H1 (cell line): ENCODE results near the gene MACROD1. TPM values are rescaled to one million over a fixed set of nuclear protein-coding genes. Genes with fewer than 3 reads are reported as not detected.

ENCODE experiments used
- CTCF ChIA-PET: fragments of 300-600 bp; sonication (Branson Sonifier 250); formaldehyde crosslinking; loops from one replicate; lab custom pipeline; 2021; ENCODE audit not compliant: partially characterized antibody; lab: Charles Lee
- POLR2A ChIA-PET: fragments of 300-600 bp; sonication (Branson Sonifier 250); formaldehyde crosslinking; loops from one replicate; lab custom pipeline; 2021; ENCODE audit warnings: inconsistent platforms; ENCODE audit not compliant: partially characterized antibody; lab: Charles Lee
- DNase-seq, 2 experiments: peaks; one replicate each; pipeline versions ENCODE4 v3.0.0 to v3.0.0-alpha.2; 2010 to 2022; ENCODE audit warnings: low spot score in 2 of 2, low read depth in 1 of 2, mixed read lengths in 1 of 2
- FAIRE-seq: peaks from 2 replicates; lab custom pipeline; 2011; peaks lifted over from hg19 to GRCh38; lab: Jason Lieb, UNC
- H2AFZ ChIP-seq: 2 replicates; pipeline ENCODE4 v1.8.1; 2012; ENCODE audit warnings: low read length, inconsistent platforms
- H2AK5ac ChIP-seq: 2 replicates; pipeline ENCODE4 v1.6.1; 2013; ENCODE audit warnings: low read depth, low read length
- H2BK120ac ChIP-seq: replicated peaks from 2 replicates; pipeline ENCODE3; 2013; ENCODE audit warnings: low read depth, low read length, inconsistent platforms
- H2BK12ac ChIP-seq: 2 replicates; pipeline ENCODE4 v1.6.1; 2013; ENCODE audit warnings: low read depth, low read length
- H2BK15ac ChIP-seq: 2 replicates; pipeline ENCODE4 v1.6.1; 2013; ENCODE audit warnings: low read length
- H2BK20ac ChIP-seq: 2 replicates; pipeline ENCODE4 v1.6.1; 2013; ENCODE audit warnings: low read length
- H2BK5ac ChIP-seq: 2 replicates; pipeline ENCODE4 v1.6.1; 2013; ENCODE audit warnings: low read depth, low read length
- H3K14ac ChIP-seq: 2 replicates; pipeline ENCODE4 v1.6.1; 2013; ENCODE audit warnings: inconsistent platforms; ENCODE audit not compliant: insufficient read length
- H3K18ac ChIP-seq: 2 replicates; pipeline ENCODE4 v1.6.1; 2013; ENCODE audit warnings: low read length; ENCODE audit errors: extremely low read depth
- H3K23ac ChIP-seq: 2 replicates; pipeline ENCODE4 v1.6.1; 2013; ENCODE audit warnings: inconsistent platforms; ENCODE audit not compliant: insufficient read length
- H3K23me2 ChIP-seq: 2 replicates; pipeline ENCODE4 v1.6.1; 2013; ENCODE audit warnings: low read depth, low read length
- H3K27ac ChIP-seq: 2 replicates; pipeline ENCODE4 v1.6.1; 2011; ENCODE audit warnings: low read depth, low read length, inconsistent platforms
- H3K27me3 ChIP-seq, 4 experiments: replicated peaks in 1 of 4; 1 replicate in 1 of 4; 2 replicates in 3 of 4; pipeline versions ENCODE4 v1.6.1 to v1.8.1; 2011 to 2013; ENCODE audit warnings: low read length in 3 of 4, mild to moderate bottlenecking in 3 of 4, inconsistent platforms in 2 of 4, mixed read lengths in 2 of 4, moderate library complexity in 1 of 4; ENCODE audit not compliant: control insufficient read depth in 3 of 4, insufficient read depth in 3 of 4; ENCODE audit errors: extremely low read depth in 1 of 4
- H3K36me3 ChIP-seq, 4 experiments: 2 replicates each; pipeline versions ENCODE4 v1.6.1 to v1.8.1; 2011 to 2013; ENCODE audit warnings: mild to moderate bottlenecking in 4 of 4, low read length in 3 of 4, moderate library complexity in 2 of 4, control low read depth in 1 of 4, inconsistent platforms in 1 of 4; ENCODE audit not compliant: insufficient read depth in 4 of 4, control insufficient read depth in 2 of 4
- H3K4ac ChIP-seq: replicated peaks from 2 replicates; pipeline ENCODE3; 2013; ENCODE audit warnings: low read length, low read depth, mixed read lengths, inconsistent platforms; ENCODE audit not compliant: insufficient read length
- H3K4me1 ChIP-seq, 4 experiments: replicated peaks in 1 of 4; 1 replicate in 1 of 4; 2 replicates in 3 of 4; pipeline versions ENCODE4 v1.6.1 to v1.8.1; 2011 to 2013; ENCODE audit warnings: low read length in 3 of 4, inconsistent platforms in 2 of 4, mixed read lengths in 1 of 4; ENCODE audit not compliant: insufficient read depth in 4 of 4, control insufficient read depth in 3 of 4
- H3K4me2 ChIP-seq, 2 experiments: 2 replicates each; pipeline versions ENCODE4 v1.6.1 to v1.8.1; 2011 to 2013; ENCODE audit warnings: low read depth in 2 of 2, low read length in 2 of 2, control low read depth in 1 of 2, inconsistent platforms in 1 of 2, mild to moderate bottlenecking in 1 of 2; ENCODE audit not compliant: insufficient read depth in 1 of 2
- H3K4me3 ChIP-seq, 4 experiments: fragments of 200-600, 300-600 bp in 1 of 4; sonication (generic), shearing (Covaris generic), sonication (Bioruptor Twin) in 1 of 4; 2 replicates each; pipeline versions ENCODE4 v1.5.1 to v1.8.1; 2011 to 2016; ENCODE audit warnings: low read length in 4 of 4, low read depth in 3 of 4, control low read depth in 2 of 4, inconsistent platforms in 2 of 4, mild to moderate bottlenecking in 2 of 4, mixed read lengths in 1 of 4, moderate library complexity in 1 of 4; ENCODE audit not compliant: insufficient read depth in 2 of 4; ENCODE audit errors: extremely low read depth in 1 of 4
- H3K56ac ChIP-seq: replicated peaks from 2 replicates; pipeline ENCODE3; 2013; ENCODE audit warnings: low read depth, mild to moderate bottlenecking, mixed read lengths, low read length, inconsistent platforms; ENCODE audit not compliant: insufficient read length
- H3K79me1 ChIP-seq: 2 replicates; pipeline ENCODE4 v1.6.1; 2013; ENCODE audit warnings: low read depth, low read length, control low read depth
- H3K79me2 ChIP-seq, 2 experiments: 2 replicates each; pipeline versions ENCODE4 v1.6.1 to v1.8.1; 2012 to 2013; ENCODE audit warnings: low read length in 2 of 2, mild to moderate bottlenecking in 2 of 2, inconsistent platforms in 1 of 2; ENCODE audit not compliant: insufficient read depth in 2 of 2, control insufficient read depth in 1 of 2
- H3K9ac ChIP-seq, 4 experiments: replicated peaks in 1 of 4; 1 replicate in 1 of 4; 2 replicates in 3 of 4; pipeline versions ENCODE4 v1.6.1 to v1.8.1; 2011 to 2013; ENCODE audit warnings: low read depth in 3 of 4, low read length in 3 of 4, control low read depth in 2 of 4, mild to moderate bottlenecking in 2 of 4, moderate library complexity in 2 of 4, inconsistent platforms in 1 of 4; ENCODE audit errors: extremely low read depth in 1 of 4
- H3K9me3 ChIP-seq, 2 experiments: 2 replicates each; pipeline versions ENCODE4 v1.6.1 to v1.8.1; 2012 to 2013; ENCODE audit warnings: mild to moderate bottlenecking in 2 of 2, moderate library complexity in 2 of 2, control low read depth in 1 of 2, inconsistent platforms in 1 of 2, low read depth in 1 of 2, low read length in 1 of 2, mixed read lengths in 1 of 2; ENCODE audit not compliant: insufficient read depth in 2 of 2
- H4K20me1 ChIP-seq, 2 experiments: replicated peaks in 1 of 2; 2 replicates each; pipeline versions ENCODE3 to v1.8.1; 2011 to 2013; ENCODE audit warnings: inconsistent platforms in 2 of 2, low read length in 2 of 2, mild to moderate bottlenecking in 1 of 2; ENCODE audit not compliant: insufficient read depth in 2 of 2, control insufficient read depth in 1 of 2
- H4K5ac ChIP-seq: 2 replicates; pipeline ENCODE4 v1.6.1; 2013; ENCODE audit warnings: low read length, low read depth, mixed read lengths, inconsistent platforms; ENCODE audit not compliant: insufficient read length
- H4K8ac ChIP-seq: 2 replicates; pipeline ENCODE4 v1.8.0; 2013; ENCODE audit warnings: mild to moderate bottlenecking, moderate library complexity, low read length, inconsistent platforms; ENCODE audit not compliant: insufficient read depth; ENCODE audit errors: extremely low read depth
- H4K91ac ChIP-seq: replicated peaks from 2 replicates; pipeline ENCODE3; 2013; ENCODE audit warnings: low read length, mixed read lengths, inconsistent platforms; ENCODE audit not compliant: insufficient read length
- CBX5 ChIP-seq: fragments of 300-800, 300-1000 bp; sonication (generic); IDR thresholded peaks from 2 replicates; pipeline ENCODE4 v1.7.1; 2016; ENCODE audit warnings: antibody characterized with exemption, low read length, low read depth
- EZH2 ChIP-seq: fragments of 200-600 bp; sonication (generic); IDR thresholded peaks from 2 replicates; pipeline ENCODE4 v1.7.1; 2012; ENCODE audit warnings: low read depth, mild to moderate bottlenecking, moderate library complexity, low read length, inconsistent platforms; ENCODE audit not compliant: severe bottlenecking
- FOSL1 ChIP-seq: IDR thresholded peaks from 2 replicates; pipeline ENCODE4 v1.6.1; 2011; ENCODE audit warnings: mild to moderate bottlenecking, low read depth, low read length, moderate library complexity; ENCODE audit not compliant: insufficient read depth
- HDAC2 ChIP-seq, 2 experiments: fragments of 300-600 bp in 1 of 2; sonication (generic) in 1 of 2; IDR thresholded peaks; 2 replicates each; pipeline ENCODE4 v1.6.1; 2011 to 2012; ENCODE audit warnings: low read depth in 2 of 2, low read length in 2 of 2, mild to moderate bottlenecking in 2 of 2, moderate library complexity in 2 of 2, borderline replicate concordance in 1 of 2, inconsistent platforms in 1 of 2
- MAFK ChIP-seq: IDR thresholded peaks from 2 replicates; pipeline ENCODE4 v1.6.1; 2012; ENCODE audit warnings: low read depth, mild to moderate bottlenecking, improper control_type of control experiment, low read length
- POLR2AphosphoS5 ChIP-seq: IDR thresholded peaks from 2 replicates; pipeline ENCODE4 v1.6.1; 2011; ENCODE audit warnings: low read depth, low read length
- RXRA ChIP-seq: IDR thresholded peaks from 2 replicates; pipeline ENCODE4 v1.6.1; 2011; ENCODE audit warnings: low read depth, mild to moderate bottlenecking, low read length, moderate library complexity; ENCODE audit not compliant: insufficient read depth
- SIRT6 ChIP-seq: IDR thresholded peaks from one replicate; pipeline ENCODE4 v1.7.1; 2012; ENCODE audit warnings: low read length, inconsistent platforms
- TAF7 ChIP-seq: optimal IDR thresholded peaks from 2 replicates; pipeline ENCODE3; 2011; ENCODE audit warnings: low read depth, mild to moderate bottlenecking, inconsistent platforms, low read length, moderate library complexity, borderline replicate concordance
- WGBS, 2 experiments: shearing (Covaris generic) in 1 of 2; methylation state at CpG; one replicate each; pipeline versions ENCODE4 v1.1.6 to v1.1.7; 2013 to 2015; ENCODE audit warnings: low lambda C conversion rate in 2 of 2, mixed read lengths in 2 of 2, inconsistent platforms in 1 of 2, low coverage in 1 of 2, missing lambda C conversion rate in 1 of 2; ENCODE audit not compliant: insufficient replicate concordance in 2 of 2, insufficient coverage in 1 of 2, insufficient read length in 1 of 2; ENCODE audit errors: extremely low coverage in 1 of 2, missing lambda C conversion rate in 1 of 2; 5-methylcytosine and 5-hydroxymethylcytosine counted together
- polyA plus RNA-seq, 7 experiments: library from polyadenylated mRNA; depleted of rRNA in 3 of 7; stranded (reverse) in 5 of 7; unstranded in 2 of 7; fragments of >200 nt in 5 of 7; fragments of 200-250 nt in 2 of 7; gene quantifications; 1 replicate in 5 of 7; 2 replicates in 1 of 7; 4 replicates in 1 of 7; pipeline versions ENCODE4 v1.2.1 to v1.2.3, GENCODE V29; 2011 to 2013; ENCODE audit warnings: missing spikeins in 2 of 7, mixed read lengths in 2 of 7
- total RNA-seq: library from RNA; stranded (reverse); fragmentation: NEBNext Ultra II Directional; extraction: Animal tissue kit (Norgen Biotek cat#: 25700); gene quantifications from 2 replicates; pipeline ENCODE4 v1.2.1, GENCODE V29; 2021

MACROD1 gene
- total and polyA plus RNA-seq, 2 of the 8 experiments (the other 6 are each of a cell fraction or from before 2014, with no cell fraction given) = 19.5 to 34.1 TPM

DNA sequence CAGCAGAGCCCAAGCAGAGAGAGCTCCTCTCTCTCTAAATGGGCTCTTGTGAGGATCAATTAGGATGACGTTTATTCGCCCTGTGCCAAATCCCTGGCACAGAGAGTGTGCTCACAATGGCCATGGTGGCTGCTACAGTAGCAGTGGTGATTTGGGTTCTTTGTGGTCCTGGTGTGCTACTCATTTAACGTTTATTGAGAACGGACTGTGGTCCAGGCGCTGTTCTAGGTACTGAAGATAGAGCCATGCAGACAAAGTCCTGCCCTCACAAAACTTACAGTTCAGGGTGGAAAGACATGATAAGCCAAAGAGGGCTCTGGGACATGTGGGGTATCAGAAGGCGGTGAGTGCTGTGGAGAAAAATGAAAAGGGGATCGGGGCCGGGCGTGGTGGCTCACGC, 174.4 kb downstream of the MACROD1 start:
- no peak overlapping the region for H2AK5ac ChIP-seq
- no peak overlapping the region for H3K4me3 ChIP-seq
- no peak overlapping the region for H2BK5ac ChIP-seq
- H3K23ac ChIP-seq = no peak overlapping the region
- H3K18ac ChIP-seq = no peak overlapping the region
- no peak overlapping the region for H2BK15ac ChIP-seq
- peaks cover 5 to 30% of the 10 kb centered on the region in 2 experiments for H3K79me2 ChIP-seq
- H3K9me3 ChIP-seq = no peaks in the 10 kb centered on the region
- H3K36me3 ChIP-seq = peaks cover 10 to 30% (median 17%) of the 10 kb centered on the region in 4 experiments; a peak in 6 of 8 replicates
- no peak overlapping the region for H4K5ac ChIP-seq
- H2BK12ac ChIP-seq = no peak overlapping the region
- DNase-seq = no peak
- no peak overlapping the region for H4K91ac ChIP-seq
- no peak overlapping the region for H3K14ac ChIP-seq
- no peak overlapping the region for H4K8ac ChIP-seq
- H3K9ac ChIP-seq = no peak overlapping the region
- 96% methylated on average over 8 of the region's 10 CpGs; no CpG with 5 or more reads in 1 of the 2 experiments for WGBS, 2 experiments
- H3K4me2 ChIP-seq = no peak overlapping the region
- POLR2A ChIA-PET = interaction anchor here (0.8 to 5.0 kb wide), 13 partner anchors 8 to 220 kb away, joined by 3 to 46 read pairs (median 3); partner anchors contain the start of gene STIP1
- H2BK120ac ChIP-seq = no peak overlapping the region
- H3K4ac ChIP-seq = no peak overlapping the region
- H3K27ac ChIP-seq = no peak overlapping the region
- H3K27me3 ChIP-seq = no peaks in the 10 kb centered on the region
- H4K20me1 ChIP-seq = peaks cover 11 to 38% of the 10 kb centered on the region in 2 experiments
- CTCF ChIA-PET = interaction anchor here (1.1 to 4.6 kb wide), 5 partner anchors 9 to 200 kb away, joined by 3 to 37 read pairs (median 3); no protein-coding TSS in a partner anchor
- peaks cover 4% of the 10 kb centered on the region; the same call in 1 of the 2 replicates for H3K23me2 ChIP-seq
- no peak overlapping the region for H2AFZ ChIP-seq
- H3K56ac ChIP-seq = no peak overlapping the region
- TF ChIP-seq MAFK (no peak), TAF7 (no peak), POLR2AphosphoS5 (no peak; the same call in 1 of the 2 replicates), FOSL1 (no peak), RXRA (no peak), SIRT6 (no peak), HDAC2 (IDR thresholded peaks at IDR 0.05; ENCODE audit: borderline replicate concordance in 1 of 2, low read depth in 2 of 2, low read length in 2 of 2) (no peak), EZH2 (no peak), CBX5 (no peak)
- peaks cover 28% of the 10 kb centered on the region for H3K79me1 ChIP-seq
- no peak overlapping the region for H2BK20ac ChIP-seq
- peaks cover 0 to 8% (median 5%) of the 10 kb centered on the region in 4 experiments; a peak in 6 of 7 replicates for H3K4me1 ChIP-seq
- FAIRE-seq = no peak
